Loucy (cell line): Measurements from ENCODE around the gene DHRSX.

Experiments
- H2AFZ ChIP-seq: fragments of 200-600 bp; sonication (generic); 2 replicates; pipeline ENCODE4 v1.6.0; 2016; ENCODE audit warnings: antibody characterized with exemption, mild to moderate bottlenecking, low read length, moderate library complexity
- H3F3A ChIP-seq: fragments of 200-600 bp; 2 replicates; pipeline ENCODE4 v1.6.0; 2016; ENCODE audit warnings: antibody characterized with exemption, low read depth, mild to moderate bottlenecking
- H3K27me3 ChIP-seq: fragments of 200-600 bp; sonication (generic); 2 replicates; pipeline ENCODE4 v1.6.1; 2014; ENCODE audit warnings: low read length, mild to moderate bottlenecking; ENCODE audit not compliant: insufficient read depth, poor library complexity, severe bottlenecking
- H3K36me3 ChIP-seq: fragments of 200-600 bp; sonication (generic); 2 replicates; pipeline ENCODE4 v1.6.1; 2016; ENCODE audit warnings: low read length; ENCODE audit not compliant: insufficient read depth
- H3K4me1 ChIP-seq: fragments of 200-600 bp; sonication (generic); 2 replicates; pipeline ENCODE4 v1.5.1; 2014; ENCODE audit warnings: low read length, mild to moderate bottlenecking; ENCODE audit not compliant: insufficient read depth, poor library complexity, severe bottlenecking
- H3K4me2 ChIP-seq: fragments of 200-600 bp; sonication (generic); 2 replicates; pipeline ENCODE4 v1.6.0; 2014; ENCODE audit warnings: antibody characterized with exemption, low read length, low read depth, mild to moderate bottlenecking; ENCODE audit not compliant: poor library complexity, severe bottlenecking
- H3K4me3 ChIP-seq: fragments of 200-600 bp; sonication (generic); 2 replicates; pipeline ENCODE4 v1.5.1; 2014; ENCODE audit warnings: low read length, mild to moderate bottlenecking, mixed read lengths; ENCODE audit not compliant: poor library complexity, severe bottlenecking
- H3K79me2 ChIP-seq: fragments of 200-600 bp; sonication (generic); 2 replicates; pipeline ENCODE4 v1.6.1; 2014; ENCODE audit warnings: low read length; ENCODE audit not compliant: insufficient read depth
- H3K9ac ChIP-seq: fragments of 200-600 bp; sonication (generic); 2 replicates; pipeline ENCODE4 v1.6.0; 2014; ENCODE audit warnings: mild to moderate bottlenecking, low read depth, low read length, moderate library complexity; ENCODE audit not compliant: poor library complexity, severe bottlenecking
- H3K9me2 ChIP-seq: fragments of 200-600 bp; sonication (generic); replicated peaks from 2 replicates; pipeline ENCODE4 v1.6.1; 2016; ENCODE audit warnings: low read depth, low read length, mixed read lengths
- H3K9me3 ChIP-seq: fragments of 200-600 bp; sonication (generic); 2 replicates; pipeline ENCODE4 v1.6.1; 2014; ENCODE audit warnings: mild to moderate bottlenecking, antibody characterized with exemption, low read length, low read depth; ENCODE audit not compliant: insufficient read depth
- H4K20me1 ChIP-seq: fragments of 200-600 bp; sonication (generic); 2 replicates; pipeline ENCODE4 v1.6.0; 2014; ENCODE audit warnings: antibody characterized with exemption, low read length, mild to moderate bottlenecking; ENCODE audit not compliant: insufficient read depth, poor library complexity, severe bottlenecking
- CTCF ChIP-seq: fragments of 200-600 bp; sonication (generic); conservative IDR thresholded peaks from 2 replicates; pipeline ENCODE4 v1.5.1; 2014; ENCODE audit warnings: mild to moderate bottlenecking, antibody characterized with exemption, low read length
- EZH2phosphoT487 ChIP-seq: fragments of 200-600 bp; IDR thresholded peaks from 2 replicates; pipeline ENCODE4 v1.6.1; 2018; ENCODE audit warnings: antibody characterized with exemption, mild to moderate bottlenecking, moderate library complexity, borderline replicate concordance

DHRSX gene

GRCh38 chrX:2523911-2524310 is 23.1 kb upstream of the DHRSX start:
- H3F3A ChIP-seq = no peaks in the 10 kb centered on the region
- H2AFZ ChIP-seq = no peak overlapping the region
- H3K9me3 ChIP-seq = no peaks in the 10 kb centered on the region
- H3K9me2 ChIP-seq = no peaks in the 10 kb centered on the region
- no peaks in the 10 kb centered on the region for H3K79me2 ChIP-seq
- no peaks in the 10 kb centered on the region for H4K20me1 ChIP-seq
- no peak overlapping the region for H3K9ac ChIP-seq
- no peaks in the 10 kb centered on the region for H3K27me3 ChIP-seq
- H3K4me3 ChIP-seq = no peak overlapping the region
- no peaks in the 10 kb centered on the region for H3K36me3 ChIP-seq
- H3K4me2 ChIP-seq = no peak overlapping the region
- no peaks in the 10 kb centered on the region for H3K4me1 ChIP-seq
- TF ChIP-seq EZH2phosphoT487 (no peak), CTCF (no peak)

- Histone ChIP-seq H3K4me2 (no peak overlapping the region), H3K9me2 (no peaks in the 10 kb centered on the region), H3K4me3 (no peak overlapping the region), H3K36me3 (no peaks in the 10 kb centered on the region), H3F3A (no peaks in the 10 kb centered on the region), H4K20me1 (no peaks in the 10 kb centered on the region), H3K27me3 (no peaks in the 10 kb centered on the region), H3K9ac (no peak overlapping the region), H3K79me2 (no peaks in the 10 kb centered on the region), H3K4me1 (no peaks in the 10 kb centered on the region), H3K9me3 (no peaks in the 10 kb centered on the region), H2AFZ (no peak overlapping the region)
- TF ChIP-seq EZH2phosphoT487 (no peak), CTCF (no peak)
These were observed 21.2 kb upstream of the DHRSX start for GRCh38 chrX:2521927-2522386.

GRCh38 chrX:2521092-2521926 is 20.5 kb upstream of the DHRSX start:
- no peak overlapping the region for H3K4me3 ChIP-seq
- no peaks in the 10 kb centered on the region for H3F3A ChIP-seq
- H3K79me2 ChIP-seq = no peaks in the 10 kb centered on the region
- H3K36me3 ChIP-seq = no peaks in the 10 kb centered on the region
- no peak overlapping the region for H3K4me2 ChIP-seq
- TF ChIP-seq CTCF (no peak), EZH2phosphoT487 (no peak)
- H3K4me1 ChIP-seq = no peaks in the 10 kb centered on the region
- no peaks in the 10 kb centered on the region for H3K9me3 ChIP-seq
- no peaks in the 10 kb centered on the region for H4K20me1 ChIP-seq
- H2AFZ ChIP-seq = no peak overlapping the region
- no peaks in the 10 kb centered on the region for H3K9me2 ChIP-seq
- H3K27me3 ChIP-seq = no peaks in the 10 kb centered on the region
- H3K9ac ChIP-seq = no peak overlapping the region
